IPS DF 6.9 (cell line): Measurements from ENCODE around the gene LILRA2.

Source experiments
- DNase-seq: peaks from one replicate; pipeline ENCODE4 v3.0.0-alpha.2; 2013; ENCODE audit warnings: low read depth, low spot score
- H3K27ac ChIP-seq: one replicate; pipeline ENCODE4 v1.5.1; 2013; ENCODE audit warnings: low read length, control low read depth
- H3K27me3 ChIP-seq: 2 replicates; pipeline ENCODE4 v1.6.1; 2013; ENCODE audit warnings: mild to moderate bottlenecking, low read length; ENCODE audit not compliant: control insufficient read depth, insufficient read depth
- H3K36me3 ChIP-seq: 2 replicates; pipeline ENCODE4 v1.6.1; 2013; ENCODE audit warnings: low read length; ENCODE audit not compliant: control insufficient read depth, insufficient read depth
- H3K4me1 ChIP-seq: 2 replicates; pipeline ENCODE4 v1.6.1; 2013; ENCODE audit warnings: low read length; ENCODE audit not compliant: control insufficient read depth, insufficient read depth
- H3K4me3 ChIP-seq: 2 replicates; pipeline ENCODE4 v1.5.1; 2013; ENCODE audit warnings: mild to moderate bottlenecking, low read length
- H3K9me3 ChIP-seq: 2 replicates; pipeline ENCODE4 v1.6.1; 2013; ENCODE audit warnings: low read length, inconsistent platforms; ENCODE audit not compliant: control insufficient read depth, insufficient read depth
- WGBS: extraction: QIAGEN DNeasy Blood & Tissue Kit; methylation state at CpG from one replicate; pipeline ENCODE4 v1.1.7; 2013; ENCODE audit warnings: mixed read lengths, missing lambda C conversion rate; ENCODE audit not compliant: insufficient read length, insufficient coverage; 5-methylcytosine and 5-hydroxymethylcytosine counted together

Gene LILRA2

GRCh38 chr19:54573330-54573872, at the start of gene LILRA2:
Gene LILRA2, plus strand, starts transcription at chr19:54573790. Its CDS starts 89 bp downstream, at chr19:54573879.
- Histone ChIP-seq H3K4me3 (no peak within 1 kb of the TSS), H3K9me3 (peaks cover 9% of the 10 kb centered on the region), H3K27ac (no peak within 1 kb of the TSS), H3K36me3 (no peaks in the 10 kb centered on the region), H3K27me3 (no peaks in the 10 kb centered on the region), H3K4me1 (no peaks in the 10 kb centered on the region)
- no CpG with 5 or more reads among the region's 10 CpGs for WGBS
- no peak for DNase-seq

DNA sequence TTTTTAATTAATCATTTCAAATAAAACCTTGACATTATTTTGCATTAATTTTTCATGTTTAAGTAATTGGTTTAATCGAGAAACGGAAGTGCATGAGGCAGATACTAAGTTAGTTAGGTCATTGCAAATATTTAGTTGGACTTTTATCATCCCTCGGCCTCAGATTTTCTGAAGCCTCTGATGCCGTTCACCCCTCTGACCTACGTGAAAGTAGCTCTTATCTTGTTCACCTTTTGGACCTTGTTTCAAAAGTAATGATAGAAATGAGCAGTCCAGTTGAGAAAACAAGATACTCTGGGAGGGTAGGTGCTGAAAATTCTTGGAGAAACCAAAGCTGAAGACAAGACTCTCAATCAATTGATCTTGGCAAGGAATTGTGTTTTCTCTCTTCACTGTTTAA, 48.0 kb upstream of the LILRA2 start:
- H3K4me3 ChIP-seq = no peak overlapping the region
- WGBS = no CpG with 5 or more reads among the region's 5 CpGs
- no peak overlapping the region for H3K27ac ChIP-seq
- no peak for DNase-seq
- peaks cover 15% of the 10 kb centered on the region for H3K9me3 ChIP-seq
- H3K4me1 ChIP-seq = no peaks in the 10 kb centered on the region
- no peaks in the 10 kb centered on the region for H3K36me3 ChIP-seq
- H3K27me3 ChIP-seq = no peaks in the 10 kb centered on the region

DNA sequence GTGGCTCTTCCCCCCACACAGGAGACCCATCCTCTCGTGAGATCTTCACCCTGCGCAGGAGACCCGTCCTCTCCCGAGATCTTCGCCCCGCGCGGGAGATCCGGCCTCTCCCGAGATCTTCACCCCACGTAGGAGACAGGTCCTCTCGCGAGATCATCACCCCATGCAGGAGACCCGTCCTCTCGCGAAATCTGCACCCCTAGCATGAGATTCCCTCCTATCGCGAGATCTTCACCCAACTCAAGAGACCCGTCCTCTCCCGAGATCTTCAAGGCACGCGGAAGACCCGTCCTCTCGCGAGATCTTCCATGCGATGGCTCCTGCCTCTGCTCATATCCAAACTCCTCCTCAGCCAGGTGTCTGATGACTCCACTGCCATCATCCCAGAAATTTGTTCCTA, 46.6 kb upstream of the LILRA2 start:
- WGBS = no CpG with 5 or more reads among the region's 26 CpGs
- no peak for DNase-seq
- H3K4me1 ChIP-seq = no peaks in the 10 kb centered on the region
- H3K36me3 ChIP-seq = no peaks in the 10 kb centered on the region
- H3K27ac ChIP-seq = no peak overlapping the region
- no peaks in the 10 kb centered on the region for H3K27me3 ChIP-seq
- peaks cover 13% of the 10 kb centered on the region for H3K9me3 ChIP-seq
- H3K4me3 ChIP-seq = no peak overlapping the region

GRCh38 chr19:54530866-54531265, 42.7 kb upstream of the LILRA2 start:
- no peak overlapping the region for H3K27ac ChIP-seq
- H3K9me3 ChIP-seq = peaks cover 21% of the 10 kb centered on the region
- WGBS = no CpG with 5 or more reads among the region's 5 CpGs
- no peaks in the 10 kb centered on the region for H3K4me1 ChIP-seq
- no peak for DNase-seq
- H3K27me3 ChIP-seq = no peaks in the 10 kb centered on the region
- H3K4me3 ChIP-seq = no peak overlapping the region
- H3K36me3 ChIP-seq = no peaks in the 10 kb centered on the region

DNA sequence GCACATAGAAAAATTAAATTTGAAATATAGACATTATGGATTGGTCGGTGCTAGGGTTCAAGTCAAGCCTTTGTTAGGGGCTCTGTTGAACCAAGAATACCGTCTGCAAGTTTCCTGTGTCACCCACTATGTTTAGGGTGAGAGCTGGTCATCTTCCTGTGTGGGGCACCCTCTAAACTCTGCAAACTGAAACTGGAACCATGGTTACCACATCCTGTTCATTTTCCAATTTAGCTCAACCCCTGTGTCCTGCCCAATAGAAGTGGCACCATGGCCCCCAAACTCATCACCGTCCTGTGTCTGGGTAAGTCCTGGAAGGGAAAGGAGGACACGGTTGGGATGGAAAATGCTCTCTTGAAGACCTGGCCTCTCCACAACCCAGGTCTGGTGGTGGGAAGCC, 41.1 kb upstream of the LILRA2 start:
- WGBS = no CpG with 5 or more reads among the region's 4 CpGs
- peaks cover 24% of the 10 kb centered on the region for H3K9me3 ChIP-seq
- no peak for DNase-seq

GRCh38 chr19:54533476-54533875, 40.1 kb upstream of the LILRA2 start:
- Histone ChIP-seq H3K36me3 (no peaks in the 10 kb centered on the region), H3K27ac (no peak overlapping the region), H3K4me3 (no peak overlapping the region), H3K27me3 (no peaks in the 10 kb centered on the region), H3K4me1 (no peaks in the 10 kb centered on the region), H3K9me3 (peaks cover 21% of the 10 kb centered on the region)
- no CpG with 5 or more reads among the region's 8 CpGs for WGBS
- no peak for DNase-seq

More for the DNA sequence above, 41.1 kb upstream of the LILRA2 start:
- no peaks in the 10 kb centered on the region for H3K27me3 ChIP-seq
- no peaks in the 10 kb centered on the region for H3K36me3 ChIP-seq
- no peak overlapping the region for H3K27ac ChIP-seq
- no peak overlapping the region for H3K4me3 ChIP-seq
- no peaks in the 10 kb centered on the region for H3K4me1 ChIP-seq

DNA sequence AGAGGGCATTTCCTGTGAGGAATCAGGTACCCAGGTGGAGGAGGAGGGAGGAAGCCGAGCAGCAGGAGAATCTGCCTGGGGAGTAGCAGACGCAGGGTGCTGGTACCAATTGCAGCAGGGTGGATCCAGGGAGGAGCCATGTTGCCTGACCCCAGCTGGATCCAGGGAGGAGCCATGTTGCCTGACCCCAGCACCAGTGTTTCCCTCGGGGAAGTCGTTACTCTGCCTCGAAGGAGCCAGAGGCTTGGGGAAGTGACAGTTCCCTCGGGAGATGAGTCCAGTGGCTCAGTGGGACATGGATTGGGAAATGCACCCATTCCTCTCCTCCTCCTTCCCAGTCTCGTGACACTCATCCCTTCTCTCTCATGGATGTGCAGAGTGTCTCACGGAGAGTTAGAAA, 39.4 kb upstream of the LILRA2 start:
- no peaks in the 10 kb centered on the region for H3K36me3 ChIP-seq
- H3K27ac ChIP-seq = no peak overlapping the region
- no peaks in the 10 kb centered on the region for H3K4me1 ChIP-seq
- H3K27me3 ChIP-seq = no peaks in the 10 kb centered on the region
- peaks cover 21% of the 10 kb centered on the region for H3K9me3 ChIP-seq
- DNase-seq = no peak
- no CpG with 5 or more reads among the region's 8 CpGs for WGBS
- no peak overlapping the region for H3K4me3 ChIP-seq

DNA sequence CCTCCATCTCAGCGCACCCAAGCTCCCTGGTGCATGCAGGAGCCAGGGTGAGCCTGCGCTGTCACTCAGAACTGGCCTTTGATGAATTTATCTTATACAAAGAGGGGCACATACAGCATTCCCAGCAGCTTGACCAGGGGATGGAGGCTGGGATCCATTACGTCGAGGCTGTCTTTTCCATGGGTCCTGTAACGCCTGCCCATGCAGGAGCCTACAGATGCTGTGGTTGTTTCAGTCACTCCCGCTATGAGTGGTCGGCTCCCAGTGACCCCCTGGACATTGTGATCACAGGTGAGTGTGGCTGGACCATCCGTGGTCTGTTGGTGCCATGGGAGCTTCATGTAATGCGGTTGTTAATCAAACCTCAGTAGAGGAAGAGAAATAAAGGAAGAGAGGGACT, 38.0 kb upstream of the LILRA2 start:
- no peaks in the 10 kb centered on the region for H3K27me3 ChIP-seq
- H3K4me3 ChIP-seq = no peak overlapping the region
- H3K4me1 ChIP-seq = no peaks in the 10 kb centered on the region
- no peak for DNase-seq
- peaks cover 21% of the 10 kb centered on the region for H3K9me3 ChIP-seq
- WGBS = no CpG with 5 or more reads among the region's 9 CpGs
- H3K27ac ChIP-seq = no peak overlapping the region
- no peaks in the 10 kb centered on the region for H3K36me3 ChIP-seq

DNA sequence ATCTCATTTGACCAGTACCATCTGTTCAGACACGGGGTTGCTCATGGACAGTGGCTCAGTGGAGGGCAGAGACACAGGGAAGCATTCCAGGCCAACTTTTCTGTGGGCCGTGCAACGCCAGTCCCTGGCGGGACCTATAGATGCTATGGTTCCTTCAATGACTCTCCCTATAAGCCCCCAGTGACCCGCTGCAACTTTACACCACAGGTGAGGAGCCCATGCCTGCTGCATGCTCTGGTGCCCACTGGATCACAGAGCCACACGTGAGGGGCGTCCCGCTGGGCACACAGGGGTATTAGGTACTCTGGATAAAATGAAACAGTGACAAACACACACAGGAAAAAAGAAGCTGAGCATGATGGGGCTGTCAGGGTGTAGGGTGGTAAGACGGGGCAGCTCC, 36.6 kb upstream of the LILRA2 start:
- WGBS = no CpG with 5 or more reads among the region's 9 CpGs
- no peak overlapping the region for H3K4me3 ChIP-seq
- H3K27ac ChIP-seq = no peak overlapping the region
- H3K27me3 ChIP-seq = no peaks in the 10 kb centered on the region
- no peaks in the 10 kb centered on the region for H3K36me3 ChIP-seq
- no peaks in the 10 kb centered on the region for H3K4me1 ChIP-seq
- H3K9me3 ChIP-seq = peaks cover 21% of the 10 kb centered on the region
- no peak for DNase-seq

- Histone ChIP-seq H3K4me3 (no peak overlapping the region), H3K27ac (no peak overlapping the region), H3K4me1 (no peaks in the 10 kb centered on the region), H3K36me3 (no peaks in the 10 kb centered on the region), H3K9me3 (peaks cover 17% of the 10 kb centered on the region), H3K27me3 (no peaks in the 10 kb centered on the region)
- DNase-seq = no peak
- WGBS = no CpG with 5 or more reads among the region's 2 CpGs
Observed at GRCh38 chr19:54541712-54542111, 31.9 kb upstream of the LILRA2 start.

- no peak for DNase-seq
- peaks cover 22% of the 10 kb centered on the region for H3K9me3 ChIP-seq
- no peak overlapping the region; the same call in 1 of the 2 replicates for H3K4me3 ChIP-seq
- no peaks in the 10 kb centered on the region for H3K27me3 ChIP-seq
- no peaks in the 10 kb centered on the region for H3K4me1 ChIP-seq
- no peaks in the 10 kb centered on the region for H3K36me3 ChIP-seq
- WGBS = no CpG with 5 or more reads among the region's 16 CpGs
- H3K27ac ChIP-seq = no peak overlapping the region
Observed at GRCh38 chr19:54548806-54549205, 24.8 kb upstream of the LILRA2 start.
